Left lobe of liver (tissue), 2 donors: ENCODE data around the gene TMEM74B. TPM values are rescaled to one million over a fixed set of nuclear protein-coding genes. Genes with fewer than 3 reads are reported as not detected.
A peak's percentile ranks its signal among the peaks of the same experiment; 100 is the strongest.

ENCODE experiments used
- ATAC-seq: fragments of 200-7000 bp; cut with Tn5 transposase; one replicate; pipeline ENCODE4 v1.9.1; 2020; ENCODE audit warnings: mild to moderate bottlenecking, moderate library complexity
- DNase-seq: peaks from one replicate; pipeline ENCODE4 v3.0.0-alpha.2; 2020; ENCODE audit warnings: low spot score
- total RNA-seq: library from RNA; stranded (reverse); gene quantifications from one replicate; pipeline ENCODE4 v1.2.1, GENCODE V29; 2021
- donor health status: DM: no; HTN: no; CAD: no; lungs with moderate emphysema.
- donor health status: DM: no; HTN: yes; CAD: no.

The TMEM74B gene
- total RNA-seq, 1 donor from 2014 or later: 1.2 TPM

GRCh38 chr20:1183153-1183552, 1.6 kb downstream of the TMEM74B start:
- DNase-seq (no peak), ATAC-seq (no peak)

DNA sequence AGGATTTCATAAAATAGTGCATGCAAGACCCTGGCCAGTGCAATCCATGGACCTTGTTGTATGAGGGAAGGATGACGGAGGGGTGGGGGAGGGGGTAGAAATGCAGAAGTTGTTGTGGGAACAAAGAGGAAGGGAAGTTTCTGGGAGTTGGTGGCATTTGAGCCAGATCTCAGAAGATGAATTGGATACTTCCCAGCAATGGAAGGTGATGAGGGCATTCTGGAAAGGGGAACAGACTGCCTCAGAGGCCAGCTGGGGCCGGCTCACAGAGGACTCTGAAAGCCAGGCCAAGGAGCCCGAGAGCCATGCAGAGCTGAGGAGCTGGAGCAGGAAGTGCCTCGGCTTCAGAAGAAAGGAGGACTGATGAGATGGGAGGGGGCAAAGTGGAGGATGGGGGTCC, 2.7 kb downstream of the TMEM74B start:
- DNase-seq (no peak), ATAC-seq (no peak)

- no peak for DNase-seq
These were observed 3.8 kb downstream of the TMEM74B start for GRCh38 chr20:1180949-1181348.

DNA sequence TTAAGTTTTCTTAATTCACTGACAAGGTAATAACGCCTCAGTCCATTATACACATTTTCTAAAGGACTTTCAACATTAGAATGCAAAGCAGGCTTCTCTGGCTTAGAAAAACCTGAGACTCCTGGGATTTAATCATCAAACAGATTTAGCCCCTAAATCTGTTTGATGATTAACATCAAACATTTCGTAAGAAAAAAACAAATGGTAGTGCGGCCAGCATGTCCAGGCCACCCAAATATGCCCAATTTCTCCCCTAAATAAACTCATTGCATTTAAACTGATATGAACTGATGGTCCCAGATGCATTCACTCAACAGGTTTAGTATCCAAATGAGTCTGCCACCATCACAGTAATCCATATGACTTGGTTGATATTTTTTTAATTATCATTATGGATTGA, 6.2 kb downstream of the TMEM74B start:
- ATAC-seq: peak; percentile 21
- DNase-seq: no peak

More at GRCh38 chr20:1180949-1181348, 3.8 kb downstream of the TMEM74B start:
- no peak for ATAC-seq

DNA sequence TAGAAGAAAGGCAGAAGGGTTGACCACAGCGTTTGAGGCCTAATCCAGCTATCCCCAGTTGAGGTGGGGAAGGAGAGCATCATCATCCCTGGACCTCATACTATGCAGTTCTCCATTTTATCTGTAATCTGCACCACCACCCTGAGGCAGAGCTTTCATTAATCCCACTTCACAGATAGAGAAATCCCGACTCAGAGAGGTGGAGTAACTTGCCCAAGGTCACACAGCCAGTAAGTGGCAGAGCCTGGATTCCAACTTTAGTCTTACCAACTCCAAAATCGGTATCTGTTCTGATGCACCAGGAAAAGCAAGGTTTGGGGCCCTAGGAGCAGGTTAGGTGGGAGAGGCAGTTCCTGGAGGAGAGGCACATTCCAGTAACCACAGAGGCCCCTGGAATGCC, 6.7 kb downstream of the TMEM74B start:
- DNase-seq: no peak

GRCh38 chr20:1177680-1178079, 7.1 kb downstream of the TMEM74B start:
- DNase-seq (no peak), ATAC-seq (peak; percentile 51)

More for the DNA sequence above, 6.7 kb downstream of the TMEM74B start:
- ATAC-seq: no peak

DNA sequence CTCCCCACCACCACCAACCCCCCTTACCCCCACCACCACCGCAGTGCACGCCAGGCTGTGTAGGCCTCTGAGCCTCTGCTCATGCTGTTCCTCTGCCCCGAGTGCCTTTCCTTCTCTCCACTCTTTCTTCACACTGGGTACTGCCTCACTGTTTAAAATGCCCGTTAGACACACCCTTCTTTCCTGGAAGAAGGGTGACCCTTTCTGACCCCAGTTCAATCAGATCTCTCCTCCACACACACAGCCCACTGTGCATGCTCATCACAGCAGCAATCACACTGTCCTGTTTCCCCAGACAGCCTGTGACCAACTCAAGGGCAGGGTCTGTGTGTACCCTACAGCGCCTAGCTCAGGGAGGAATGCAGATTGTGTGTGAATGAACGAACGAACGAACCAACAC, 10.0 kb downstream of the TMEM74B start:
- no peak for DNase-seq
- ATAC-seq: no peak

DNA sequence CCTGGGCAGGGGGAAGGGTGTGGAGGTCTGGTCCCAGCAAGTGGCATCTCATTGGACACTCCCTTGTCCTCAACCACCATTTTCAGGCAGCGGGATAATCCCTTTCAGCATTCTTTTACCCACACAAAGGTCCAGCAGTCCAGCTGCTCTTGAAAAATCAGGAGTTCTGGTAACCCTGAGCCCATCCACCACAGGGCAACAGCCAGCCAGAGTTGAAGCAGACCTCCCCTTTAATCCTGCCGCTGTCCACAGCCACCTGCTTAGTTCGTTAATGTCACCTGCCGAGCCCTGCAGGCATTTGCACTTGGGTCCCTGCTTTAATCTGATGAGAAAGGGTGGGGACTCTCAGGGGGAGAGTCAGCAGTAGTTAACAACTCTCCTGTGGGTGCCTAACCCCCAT, 11.1 kb downstream of the TMEM74B start:
- DNase-seq: no peak
- no peak for ATAC-seq

DNA sequence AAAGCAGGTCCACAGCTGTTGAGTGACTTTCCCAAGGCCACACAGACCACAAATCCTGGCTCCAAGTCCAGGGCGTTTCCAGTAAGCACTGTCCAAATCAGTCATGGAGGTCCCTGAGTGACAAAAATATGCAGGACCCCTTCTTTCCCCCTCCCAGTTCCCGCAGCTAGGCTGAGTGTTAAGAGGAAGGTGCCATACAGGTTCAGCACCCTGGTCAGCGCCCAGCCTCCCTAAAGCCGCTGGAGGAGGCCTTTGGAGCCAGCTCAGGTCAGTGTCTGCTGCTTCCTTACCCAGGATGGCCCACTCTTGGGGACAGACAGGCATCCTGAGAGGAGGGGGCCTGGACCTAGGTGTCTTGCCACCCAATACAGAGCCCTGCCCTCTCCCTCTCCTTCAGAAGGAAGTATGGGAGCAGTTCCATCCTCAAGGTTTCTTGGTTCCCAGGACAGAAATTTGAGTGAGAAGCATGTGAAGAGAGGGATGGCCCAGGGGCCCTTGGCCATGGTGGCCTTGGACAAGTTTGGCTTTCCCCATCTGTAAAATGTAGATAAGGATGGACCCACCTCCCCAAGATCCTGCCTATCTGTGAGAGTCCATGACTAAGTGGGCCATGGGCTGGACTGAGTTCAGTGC, 13.2 kb downstream of the TMEM74B start:
- ATAC-seq (peak; percentile 65), DNase-seq (no peak)

DNA sequence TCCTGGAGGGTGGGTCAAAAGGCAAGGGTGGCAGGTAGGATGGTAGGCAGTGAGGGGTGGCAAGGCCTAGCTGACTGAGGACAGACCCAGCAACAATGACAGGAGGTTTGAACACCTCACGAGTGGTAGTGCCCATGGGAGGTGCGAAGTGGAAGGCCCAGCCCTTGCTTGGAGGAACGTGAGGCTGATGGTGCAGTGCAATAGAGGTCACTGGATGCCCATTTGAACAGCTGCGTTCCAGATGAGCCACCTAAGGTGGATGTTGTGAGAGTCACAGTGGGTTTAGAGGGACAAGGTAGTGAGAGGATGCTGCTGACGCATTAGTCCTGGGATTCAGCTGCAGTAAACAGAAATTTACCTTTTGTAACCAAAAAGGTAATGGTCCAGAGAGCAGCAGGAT, 15.6 kb downstream of the TMEM74B start:
- ATAC-seq: no peak

DNA sequence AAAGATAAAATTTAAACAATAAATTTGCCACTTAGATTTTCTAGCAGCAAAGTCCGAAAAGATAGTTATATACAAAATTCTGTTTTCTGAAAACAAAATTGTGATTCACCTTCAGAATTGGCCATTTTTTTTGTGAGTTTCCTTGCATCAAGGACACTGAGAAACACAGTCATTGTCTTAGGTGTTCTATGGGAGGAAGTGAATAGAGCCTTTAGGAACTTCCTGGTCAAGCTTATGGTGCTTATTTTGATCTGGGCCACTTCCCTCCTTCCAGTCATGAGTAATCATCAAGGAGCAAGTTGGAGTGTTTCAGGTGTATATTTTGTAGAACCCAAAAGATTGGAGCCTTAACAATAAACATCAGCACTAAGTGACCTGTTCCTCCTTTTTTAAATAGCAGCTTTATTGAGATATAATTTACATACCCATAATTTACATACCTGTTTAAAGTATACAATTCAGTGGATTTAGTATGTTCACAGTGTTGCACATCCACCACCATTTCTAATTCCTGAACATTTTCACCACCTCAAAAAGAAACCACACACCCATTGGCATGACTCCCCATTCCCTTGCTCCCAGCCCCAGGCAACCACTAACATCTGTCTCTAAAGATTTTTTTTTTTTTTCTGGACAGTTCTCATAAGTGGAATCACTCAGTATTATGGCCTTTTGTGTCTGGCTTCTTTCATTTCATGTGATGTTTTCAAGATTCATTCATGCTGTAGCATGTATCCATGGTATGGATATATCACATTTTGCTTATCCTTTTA, 17.6 kb downstream of the TMEM74B start:
- ATAC-seq (no peak), DNase-seq (no peak)

More for the DNA sequence above, 15.6 kb downstream of the TMEM74B start:
- DNase-seq: no peak

DNA sequence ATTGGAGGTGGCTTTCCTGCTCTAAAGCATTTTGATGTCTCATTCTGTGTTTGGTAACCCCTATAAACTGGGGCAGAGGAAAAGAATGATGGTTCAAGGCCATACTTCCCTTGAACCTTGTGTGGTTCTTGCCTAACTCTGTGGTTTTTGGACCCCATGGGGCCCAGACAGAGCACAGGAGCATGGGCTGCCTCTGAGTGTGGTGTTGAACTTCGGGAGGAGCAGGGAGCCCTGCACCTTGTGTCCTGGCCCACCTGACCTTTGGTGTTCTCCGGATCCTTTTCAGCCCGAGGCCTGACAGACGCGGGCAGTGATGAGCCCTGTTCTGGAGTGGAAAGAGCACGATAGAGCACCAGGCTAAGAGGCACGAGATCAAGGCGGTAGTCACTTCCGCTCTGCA, 18.8 kb downstream of the TMEM74B start:
- ATAC-seq (no peak), DNase-seq (no peak)

GRCh38 chr20:1165521-1165920, 19.3 kb downstream of the TMEM74B start:
- DNase-seq: no peak
- no peak for ATAC-seq

GRCh38 chr20:1164871-1165270, 19.9 kb downstream of the TMEM74B start:
- ATAC-seq: no peak
- DNase-seq: no peak

DNA sequence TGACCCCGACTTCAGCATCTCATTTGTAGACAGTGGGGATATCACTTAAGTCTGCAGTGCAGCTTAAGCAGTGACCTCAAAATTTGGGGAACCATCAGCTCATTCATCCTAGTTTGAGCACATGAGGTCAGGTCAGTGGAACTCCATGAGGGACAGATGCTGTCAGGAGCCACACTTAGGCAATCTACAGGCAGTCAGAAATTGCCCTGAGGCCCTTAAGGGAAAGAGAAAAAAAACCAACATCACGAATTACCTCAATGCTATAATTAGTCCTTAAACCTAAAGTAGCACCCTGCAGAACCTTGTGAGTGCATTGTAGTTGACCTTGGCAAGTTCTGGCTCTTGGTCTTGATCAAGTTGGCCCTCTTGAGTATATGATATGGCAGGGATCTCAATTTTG, 21.1 kb downstream of the TMEM74B start:
- no peak for DNase-seq
- no peak for ATAC-seq

DNA sequence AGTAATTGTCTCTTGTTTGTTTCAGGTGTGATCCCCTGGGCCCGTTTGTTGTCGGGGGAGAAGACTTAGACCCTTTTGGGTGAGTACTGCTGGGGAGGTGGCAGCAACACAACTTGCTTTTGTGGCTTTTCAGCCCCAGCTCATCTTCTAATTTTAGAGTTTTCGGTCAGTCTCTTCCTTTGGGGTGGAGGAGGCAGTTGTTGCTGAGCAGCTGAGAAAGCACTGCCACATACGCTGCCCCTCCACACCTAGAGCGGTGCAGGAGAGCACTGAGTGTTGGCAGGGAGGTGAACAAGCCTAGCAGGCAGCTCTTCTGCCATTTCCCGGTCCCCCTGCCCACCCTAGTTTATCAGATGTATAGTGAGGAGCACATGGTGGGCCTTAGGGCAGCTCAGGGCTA, 21.7 kb downstream of the TMEM74B start:
- DNase-seq (no peak), ATAC-seq (no peak)

DNA sequence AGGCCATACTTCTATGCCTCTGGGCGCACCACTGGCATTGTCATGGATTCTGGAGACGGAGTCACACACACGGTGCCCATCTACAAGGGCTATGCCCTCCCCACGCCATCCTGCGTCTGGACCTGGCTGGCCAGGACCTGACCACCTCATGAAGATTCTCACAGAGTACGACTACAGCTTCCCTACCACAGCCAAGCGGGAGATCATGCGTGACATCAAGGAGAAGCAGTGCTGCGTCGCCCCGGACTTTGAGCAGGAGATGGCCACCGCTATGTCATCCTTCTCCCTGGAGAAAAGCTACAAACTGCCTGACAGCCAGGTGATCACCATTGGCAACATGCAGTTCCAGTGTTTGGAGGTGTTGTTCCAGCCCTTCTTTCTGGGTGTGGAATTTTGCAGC, 23.8 kb downstream of the TMEM74B start:
- DNase-seq: no peak

GRCh38 chr20:1160496-1160895, 24.3 kb downstream of the TMEM74B start:
- DNase-seq (no peak), ATAC-seq (no peak)

More for the DNA sequence above, 23.8 kb downstream of the TMEM74B start:
- ATAC-seq: no peak

DNA sequence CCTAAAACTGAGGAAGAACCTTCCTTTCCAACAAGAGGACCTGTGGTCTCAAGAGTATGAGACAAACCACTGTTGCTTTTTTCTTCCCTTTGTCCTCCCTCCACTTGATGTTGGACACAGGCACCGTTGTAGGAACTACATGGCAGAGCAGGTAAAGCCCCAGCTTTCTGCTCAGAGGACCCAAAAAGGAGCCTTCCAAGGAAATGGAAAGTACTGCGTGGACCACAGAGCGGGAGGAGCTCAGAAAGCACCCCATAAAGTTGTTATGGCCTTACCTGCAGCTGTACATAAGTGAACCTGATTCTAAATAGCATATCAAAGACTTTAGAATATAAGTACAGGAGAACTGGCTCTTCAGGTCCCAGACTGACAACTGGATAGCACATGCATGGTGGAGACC, 29.4 kb downstream of the TMEM74B start:
- ATAC-seq (no peak), DNase-seq (no peak)

- ATAC-seq: no peak
These were observed 30.1 kb downstream of the TMEM74B start for GRCh38 chr20:1154691-1155090.

GRCh38 chr20:1154226-1154625, 30.6 kb downstream of the TMEM74B start:
- DNase-seq: no peak
- ATAC-seq: no peak

More at GRCh38 chr20:1154691-1155090, 30.1 kb downstream of the TMEM74B start:
- DNase-seq: no peak

- DNase-seq (no peak), ATAC-seq (peak; percentile 42)
These were observed 33.8 kb downstream of the TMEM74B start for GRCh38 chr20:1150968-1151367.
